Liver (tissue), 3 donors: ENCODE measurements around the gene MARVELD2.
"Not testable (repeated sequence)": the region's sequence is repeated elsewhere in the genome, so short reads cannot be mapped to it uniquely, and the experiment has no call there.

ENCODE experiments used
- CTCF ChIP-seq: fragments of 150-350 bp; IDR thresholded peaks from 2 replicates; pipeline ENCODE4 v1.5.1; 2017; ENCODE audit warnings: improper control_type of control experiment, low read depth, low read length; ENCODE audit not compliant: missing input control
- REST ChIP-seq: IDR thresholded peaks from 2 replicates; pipeline ENCODE4 v1.6.1; 2016; ENCODE audit warnings: antibody characterized with exemption, mild to moderate bottlenecking
- SP1 ChIP-seq: IDR thresholded peaks from 2 replicates; pipeline ENCODE4 v1.6.1; 2018; ENCODE audit warnings: antibody characterized with exemption, mild to moderate bottlenecking
- TAF1 ChIP-seq: conservative IDR thresholded peaks from 2 replicates; pipeline ENCODE4 v1.6.1; 2016; ENCODE audit warnings: antibody characterized with exemption, mild to moderate bottlenecking
- donor health status: healthy.
- donor health status: healthy.

GRCh38 chr5:69472535-69473143, 57.7 kb downstream of the MARVELD2 start:
- not testable (repeated sequence) for TF ChIP-seq CTCF, TAF1, SP1, REST
